GM19324 (cell line): Measurements from ENCODE around the gene DDX55.
"Not testable (repeated sequence)": the region's sequence is repeated elsewhere in the genome, so short reads cannot be mapped to it uniquely, and the experiment has no call there.

Experiments used
- ATAC-seq: cut with Tn5 transposase; IDR thresholded peaks from one replicate; pipeline ENCODE4 v1.9.1; 2021; ENCODE audit warnings: mild to moderate bottlenecking, moderate library complexity; ENCODE audit not compliant: unreplicated experiment, low FRiP score

The DDX55 gene

GRCh38 chr12:123601602-123602489 is at the start of gene DDX55:
Gene DDX55 (plus strand): TSS chr12:123602099. CDS start chr12:123602149, 50 bp downstream.
- peak; percentile 87 for ATAC-seq

DNA sequence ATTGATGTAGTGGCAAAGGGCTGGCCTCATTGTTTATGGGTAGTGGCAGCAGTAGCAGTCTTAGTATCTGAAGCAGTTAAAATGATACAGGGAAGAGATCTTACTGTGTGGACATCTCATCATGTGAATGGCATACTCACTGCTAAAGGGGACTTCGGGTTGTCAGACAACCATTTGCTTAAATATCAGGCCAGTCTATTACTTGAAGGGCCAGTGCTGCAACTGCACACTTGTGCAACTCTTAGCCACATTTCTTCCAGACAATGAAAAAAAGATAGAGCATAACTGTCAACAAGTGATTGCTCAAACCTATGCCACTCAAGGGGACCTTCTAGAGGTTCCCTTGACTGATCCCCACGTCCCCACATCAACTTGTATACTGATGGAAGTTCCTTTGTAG is 47.8 kb upstream of the DDX55 start:
- not testable (repeated sequence) for ATAC-seq

GRCh38 chr12:123554843-123555242 is 47.1 kb upstream of the DDX55 start:
- ATAC-seq = not testable (repeated sequence)

GRCh38 chr12:123558487-123558886 is 43.4 kb upstream of the DDX55 start:
- ATAC-seq = not testable (repeated sequence)

DNA sequence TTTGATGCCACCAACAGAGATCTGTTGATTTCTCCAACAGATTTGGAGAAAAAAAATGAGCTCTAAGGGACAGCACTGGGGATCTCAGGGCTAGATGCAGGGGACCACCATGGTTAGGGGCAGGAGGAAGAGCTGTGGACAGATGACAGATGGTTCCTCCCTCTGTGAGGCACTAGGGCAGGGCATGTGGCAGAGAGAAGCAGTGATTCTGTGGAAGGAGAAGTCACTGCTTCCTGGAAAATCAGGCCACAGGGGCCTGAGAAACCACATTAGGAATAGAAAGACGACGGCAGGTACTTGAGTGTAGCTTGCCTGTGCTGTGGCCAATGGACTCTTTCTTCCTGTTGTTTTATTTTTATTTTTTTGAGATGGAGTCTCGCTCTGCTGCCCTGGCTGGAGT is 42.4 kb upstream of the DDX55 start:
- no peak for ATAC-seq

DNA sequence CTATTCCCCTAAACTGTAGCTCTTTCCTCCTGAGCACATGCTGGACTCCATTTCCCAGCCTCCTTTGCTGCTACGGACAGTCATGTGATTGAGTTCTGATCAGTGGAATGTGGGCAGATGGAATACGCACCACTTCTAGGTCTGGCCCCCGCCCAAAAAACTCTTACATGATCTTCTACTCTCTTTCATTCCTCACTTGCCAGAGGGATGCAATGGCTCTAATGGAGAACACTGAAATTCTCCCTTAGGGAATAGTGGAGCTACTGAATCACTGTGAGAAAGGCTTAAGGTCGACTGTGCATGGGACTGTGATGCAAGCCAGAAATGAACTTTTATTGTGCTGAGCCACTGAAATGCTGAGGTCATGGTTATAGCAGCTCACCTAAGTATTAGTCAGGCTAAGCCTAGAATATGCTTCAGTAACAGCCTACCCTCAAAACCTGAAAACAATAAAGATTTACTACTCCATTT is 30.5 kb upstream of the DDX55 start:
- no peak for ATAC-seq

GRCh38 chr12:123572391-123572790 is 29.5 kb upstream of the DDX55 start:
- no peak for ATAC-seq

- ATAC-seq = no peak
Observed at GRCh38 chr12:123573870-123574269, 28.0 kb upstream of the DDX55 start.

- no peak for ATAC-seq
Observed at GRCh38 chr12:123576611-123577010, 25.3 kb upstream of the DDX55 start.

DNA sequence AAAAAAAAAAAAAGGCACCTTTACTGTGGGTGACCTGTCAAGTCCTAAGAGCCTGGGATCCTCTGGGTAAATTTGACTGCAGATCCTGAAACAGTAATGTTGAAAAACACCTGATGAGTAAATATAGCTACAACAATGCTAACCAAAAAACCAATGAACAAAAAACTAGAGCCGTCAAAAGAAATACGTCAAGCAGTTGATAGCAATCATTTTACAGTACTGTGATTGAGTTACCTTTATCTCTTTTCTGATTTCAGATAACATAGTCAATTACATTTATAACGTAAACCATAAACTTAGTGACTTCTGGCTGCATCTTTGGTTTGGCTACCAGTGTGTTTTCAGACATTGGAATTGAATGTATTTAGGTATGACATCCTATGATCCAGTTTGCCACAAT is 23.7 kb upstream of the DDX55 start:
- ATAC-seq = no peak

GRCh38 chr12:123578829-123579228 is 23.1 kb upstream of the DDX55 start:
- not testable (repeated sequence) for ATAC-seq

DNA sequence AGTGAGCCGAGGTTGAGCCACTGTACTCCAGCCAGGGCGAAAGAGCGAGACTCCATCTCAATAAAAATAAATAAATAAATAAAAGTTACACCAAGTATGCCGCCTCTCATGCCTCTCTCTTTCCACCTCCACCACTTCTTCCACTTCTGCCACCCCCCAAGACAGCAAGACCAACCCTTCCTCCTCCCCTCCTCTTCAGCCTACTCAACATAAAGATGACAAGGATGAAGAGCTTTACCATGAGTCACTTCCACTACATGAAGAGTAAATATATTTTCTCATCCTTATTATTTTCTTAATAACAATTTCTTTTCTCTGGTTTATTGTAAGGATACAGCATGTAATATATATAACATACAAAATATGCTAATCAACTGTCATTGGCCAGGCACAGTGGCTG is 21.1 kb upstream of the DDX55 start:
- ATAC-seq = no peak

DNA sequence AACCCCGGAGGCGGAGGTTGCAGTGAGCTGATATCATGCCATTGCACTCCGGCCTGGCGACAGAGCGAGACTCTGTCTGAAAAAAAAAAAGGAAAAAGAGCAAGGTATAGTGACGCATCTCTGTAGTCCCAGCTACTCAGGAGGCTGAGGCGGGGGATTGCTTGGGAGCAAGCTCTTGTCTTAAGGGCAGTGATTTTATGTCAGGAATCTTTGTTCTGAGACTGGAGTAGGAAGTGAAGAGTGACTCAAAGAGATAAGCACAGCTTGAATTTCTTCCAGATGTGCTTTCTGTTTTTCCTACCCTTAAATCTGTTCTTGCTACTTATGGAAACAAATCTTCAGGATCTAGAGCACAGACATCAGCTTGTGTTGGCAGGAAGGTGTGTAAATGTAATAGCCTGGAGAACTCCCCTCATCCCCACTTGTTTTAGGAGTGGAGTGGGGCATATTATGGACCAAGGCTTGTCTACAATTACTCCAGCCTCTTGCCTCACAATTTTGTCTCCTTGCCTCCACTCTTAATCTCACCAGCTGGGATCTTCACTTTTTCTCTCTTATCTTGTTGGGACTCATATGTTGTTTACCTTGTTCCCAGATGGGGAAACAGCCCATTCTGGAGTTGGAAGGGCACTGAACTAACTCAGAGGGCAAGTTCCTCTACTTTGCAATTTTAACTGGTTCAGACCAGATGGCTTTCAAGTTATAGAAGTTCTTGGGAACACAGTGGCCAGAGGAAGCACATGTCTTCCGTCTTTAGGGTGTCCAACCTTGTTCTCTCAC is 10.0 kb upstream of the DDX55 start:
- ATAC-seq = no peak

- no peak for ATAC-seq
Observed at GRCh38 chr12:123595729-123596128, 6.2 kb upstream of the DDX55 start.

DNA sequence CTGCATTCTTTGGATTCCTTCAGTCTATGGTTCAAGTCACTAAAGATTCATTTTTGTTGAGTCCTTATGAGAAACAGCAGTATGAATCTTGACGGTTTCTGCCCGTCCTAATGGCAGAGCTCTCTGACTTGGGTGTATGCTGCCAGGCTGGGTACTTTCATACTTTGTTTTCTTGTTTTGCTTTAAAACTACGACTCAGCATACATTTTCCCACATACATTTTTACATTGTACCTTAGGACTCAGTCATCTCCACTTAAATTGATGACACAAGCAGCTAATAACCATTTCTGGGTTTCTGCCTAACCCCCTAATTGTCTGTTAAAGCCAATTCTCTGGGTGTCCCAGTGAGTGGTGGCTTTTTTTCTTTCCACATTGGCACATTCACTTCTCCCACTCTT is 4.8 kb upstream of the DDX55 start:
- no peak for ATAC-seq

DNA sequence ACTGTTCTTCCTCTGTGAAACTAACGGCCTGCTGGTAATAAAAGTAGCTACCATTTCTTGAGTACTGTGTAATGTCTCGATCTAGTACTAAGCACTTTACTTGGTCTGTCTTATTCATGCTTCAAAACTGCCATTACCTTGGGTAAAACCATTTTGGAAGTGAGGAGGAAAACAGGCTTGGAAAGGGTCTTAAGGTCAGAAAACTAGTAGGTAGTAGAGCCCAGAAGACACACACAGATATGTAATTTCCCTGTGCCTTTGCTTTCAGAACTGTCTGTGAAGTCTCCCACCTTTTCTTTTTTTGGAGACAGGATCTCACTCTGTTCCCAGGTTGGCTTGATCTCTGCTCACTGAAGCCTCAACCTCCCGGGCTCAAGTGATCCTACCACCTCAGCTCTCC is 3.4 kb upstream of the DDX55 start:
- ATAC-seq = no peak

DNA sequence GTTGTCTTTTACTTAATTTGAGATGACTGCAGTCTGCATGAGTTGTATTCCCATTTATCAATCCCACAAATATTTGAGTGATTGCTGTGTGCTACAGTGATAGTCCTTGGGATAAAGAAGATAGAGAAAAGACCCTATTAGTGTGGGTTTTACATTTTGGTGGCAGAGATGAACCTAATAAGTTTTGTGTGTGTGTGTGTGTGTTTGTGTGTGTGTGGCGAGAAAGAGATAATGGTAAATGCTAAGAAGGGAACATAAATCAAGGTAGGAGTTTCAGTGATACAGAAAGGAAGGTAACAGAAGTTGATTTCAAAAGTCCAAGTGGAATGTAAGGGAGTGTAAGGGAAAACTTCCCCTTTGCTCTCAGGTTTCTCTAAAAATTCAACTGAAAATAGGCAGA is 2.6 kb upstream of the DDX55 start:
- no peak for ATAC-seq

DNA sequence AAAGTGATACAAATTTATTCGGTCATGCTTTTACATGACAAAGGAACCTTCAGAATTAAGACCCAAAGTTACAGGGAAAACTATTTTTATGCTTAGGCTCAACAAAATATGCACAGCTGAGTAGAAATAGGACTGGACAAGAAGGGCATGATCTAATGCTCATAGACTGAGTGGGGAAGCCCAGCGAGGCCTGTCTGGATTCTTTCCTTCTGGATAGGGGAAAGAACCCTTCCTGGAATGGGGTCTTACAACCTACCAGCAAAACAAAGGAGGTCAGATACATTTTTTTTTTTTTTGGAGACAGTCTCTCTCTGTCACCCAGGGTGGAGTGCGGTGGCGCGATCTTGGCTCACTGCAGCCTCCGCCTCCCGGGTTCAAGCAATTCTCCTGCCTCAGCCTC is 2.2 kb upstream of the DDX55 start:
- no peak for ATAC-seq

- ATAC-seq = no peak
Observed at GRCh38 chr12:123602651-123603195, 824 bp downstream of the DDX55 start.

DNA sequence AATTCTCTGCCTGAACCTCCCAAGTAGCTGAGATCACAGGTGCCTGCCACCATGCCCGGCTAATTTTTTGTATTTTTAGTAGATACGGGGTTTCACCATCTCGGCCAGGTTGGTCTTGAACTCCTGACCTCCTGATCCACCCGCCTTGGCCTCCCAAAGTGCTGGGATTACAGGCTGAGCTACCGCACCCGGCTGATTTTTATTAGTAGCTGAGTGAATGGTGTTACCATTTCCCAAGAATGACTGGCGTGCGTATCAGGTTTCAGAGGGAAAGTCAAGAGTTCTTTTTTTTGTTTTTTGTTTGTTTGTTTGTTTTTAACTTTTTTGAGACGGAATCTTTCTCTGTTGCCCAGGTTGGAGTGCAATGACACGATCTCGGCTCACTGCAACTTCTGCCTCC is 1.6 kb downstream of the DDX55 start:
- not testable (repeated sequence) for ATAC-seq

DNA sequence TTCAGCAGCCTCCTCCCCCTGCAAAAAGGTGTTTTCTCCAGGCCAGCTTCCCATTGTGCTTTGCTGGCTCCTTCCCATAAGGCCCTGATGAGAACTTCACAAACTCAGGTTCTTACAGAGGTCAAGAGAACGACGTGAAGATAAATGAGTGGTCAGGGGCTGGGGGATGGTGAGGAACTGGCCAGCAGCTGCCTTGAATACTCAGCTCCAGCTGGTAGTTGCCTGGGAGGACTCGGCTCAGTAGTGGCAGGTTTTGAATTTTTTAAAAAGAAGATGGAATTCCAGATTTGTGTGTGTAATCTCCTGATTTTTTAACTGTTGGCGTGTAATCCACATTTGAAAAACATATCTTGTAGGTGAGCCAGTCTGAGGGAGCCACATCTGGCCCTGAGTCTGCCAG is 5.9 kb downstream of the DDX55 start:
- no peak for ATAC-seq
